Activated T-cell treated with anti-CD3 and anti-CD28 coated beads, Interleukin-2, amount 50 U/mL, for 1 hour (primary cell): ENCODE data around the gene NXN.
"Not testable (repeated sequence)": the region's sequence is repeated elsewhere in the genome, so short reads cannot be mapped to it uniquely, and the experiment has no call there.

Source experiments
- DNase-seq: peaks from one replicate; pipeline ENCODE4 v3.0.0-alpha.2; 2020

NXN gene

DNA sequence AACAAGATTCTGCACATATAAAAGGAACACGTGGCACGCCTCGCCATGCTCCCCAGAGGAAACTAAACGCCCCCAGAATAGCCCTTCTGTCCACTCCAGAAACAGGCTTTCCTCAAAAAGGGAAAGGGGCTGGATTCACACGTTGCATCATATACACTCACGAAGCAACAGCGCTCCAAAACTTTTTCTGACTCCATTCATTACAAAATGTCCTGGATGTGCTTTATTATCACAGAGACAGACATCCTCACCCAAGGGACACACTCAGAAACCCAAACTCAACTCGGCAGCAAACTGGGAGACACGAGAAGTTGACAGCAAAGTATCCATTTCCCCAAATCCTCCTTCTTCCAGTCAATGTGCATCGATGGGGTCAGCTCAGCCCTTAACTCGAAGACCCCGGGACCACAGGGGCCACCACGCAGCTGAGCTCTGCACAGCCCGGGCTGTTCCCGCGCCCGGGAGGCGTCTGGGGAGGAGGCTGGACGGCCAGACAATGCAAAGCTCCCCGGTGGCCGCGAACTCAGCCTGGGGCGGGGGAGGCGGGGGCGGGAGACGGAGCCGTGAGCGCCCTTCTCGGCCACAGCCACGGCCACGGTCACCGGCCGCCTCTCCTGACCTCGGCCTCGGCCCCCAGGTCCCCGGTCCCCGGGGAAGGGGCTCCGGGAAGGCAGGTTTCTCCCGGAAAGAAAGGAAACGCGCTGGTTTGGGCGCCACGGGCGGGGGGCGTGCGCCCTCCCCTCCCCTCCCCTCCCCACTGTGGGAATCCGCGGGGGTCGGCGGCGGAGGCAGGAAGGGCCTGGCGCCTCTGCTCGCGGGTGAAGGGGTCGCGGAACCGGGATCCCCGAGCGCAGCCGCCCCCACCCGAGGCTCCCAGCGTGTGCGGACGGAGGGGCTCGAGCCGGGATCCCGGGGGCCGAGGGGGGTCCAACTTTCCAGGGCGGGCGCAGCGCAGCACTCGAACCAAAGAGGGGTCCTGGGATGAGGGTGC lies 1.2 kb downstream of the NXN start:
- peak; percentile 34 for DNase-seq

DNA sequence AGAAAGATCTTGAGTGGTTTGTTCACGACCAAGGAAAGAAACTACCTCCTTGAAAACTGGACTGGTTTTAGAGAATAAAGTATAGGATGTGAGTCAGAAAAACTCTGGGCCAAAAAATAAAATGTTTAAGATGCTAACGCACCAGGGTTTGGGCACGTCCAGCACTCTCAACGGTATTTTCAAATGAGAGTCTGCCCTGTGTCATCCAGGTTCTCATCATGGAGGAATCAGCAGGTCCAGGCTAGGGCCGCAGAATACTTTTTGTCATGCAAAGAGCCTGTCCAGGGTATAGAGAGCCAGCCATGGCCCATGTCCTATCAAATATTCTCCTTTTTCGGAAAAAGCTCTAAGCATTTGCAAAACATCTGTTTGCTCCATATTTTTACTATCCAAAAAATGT lies 2.4 kb downstream of the NXN start:
- no peak for DNase-seq

DNA sequence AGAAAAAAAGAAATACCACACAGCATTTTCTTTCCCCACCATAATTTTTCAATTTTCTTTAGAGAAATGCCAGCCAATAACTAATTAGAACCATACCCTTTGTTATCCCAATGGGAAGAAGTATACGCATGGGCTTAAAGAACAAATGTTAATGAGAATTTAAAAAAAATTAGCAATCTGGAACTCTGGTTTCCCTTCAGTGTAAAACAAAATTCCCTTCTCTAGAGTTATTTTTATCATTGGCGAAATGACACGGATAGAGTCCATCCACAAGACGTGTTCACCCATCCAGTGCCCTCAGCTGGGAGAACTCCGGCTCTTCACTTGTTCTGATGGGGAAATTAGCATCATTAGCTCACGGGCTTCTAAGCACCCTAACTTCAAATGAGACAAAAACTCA lies 3.3 kb downstream of the NXN start:
- DNase-seq, result no peak

DNA sequence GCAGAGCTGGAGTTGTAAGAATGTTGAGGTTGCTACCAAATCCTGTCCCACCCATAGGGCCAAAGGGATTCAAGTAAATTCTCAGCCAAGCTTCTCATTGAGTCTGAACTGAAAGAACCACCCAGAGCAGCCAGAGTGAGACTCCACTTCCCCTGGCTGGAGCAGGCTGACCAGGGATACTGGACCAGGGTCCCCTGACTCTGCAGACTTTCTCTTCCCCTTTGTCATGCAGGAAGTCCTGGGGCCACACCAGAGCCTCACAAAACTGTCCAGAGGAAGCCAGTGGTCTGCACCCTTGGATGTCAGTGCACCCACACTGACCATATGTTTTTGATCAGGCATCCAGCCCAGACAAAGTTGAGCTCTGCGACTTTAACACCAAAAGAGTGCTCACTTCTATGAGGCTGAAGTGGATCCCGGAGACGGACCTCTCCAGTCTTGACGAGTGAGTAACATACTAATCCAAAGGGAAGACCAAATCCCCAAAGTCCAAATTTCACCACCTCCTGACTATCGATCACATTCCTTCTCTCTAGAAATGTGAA lies 4.1 kb downstream of the NXN start:
- DNase-seq, result no peak

DNA sequence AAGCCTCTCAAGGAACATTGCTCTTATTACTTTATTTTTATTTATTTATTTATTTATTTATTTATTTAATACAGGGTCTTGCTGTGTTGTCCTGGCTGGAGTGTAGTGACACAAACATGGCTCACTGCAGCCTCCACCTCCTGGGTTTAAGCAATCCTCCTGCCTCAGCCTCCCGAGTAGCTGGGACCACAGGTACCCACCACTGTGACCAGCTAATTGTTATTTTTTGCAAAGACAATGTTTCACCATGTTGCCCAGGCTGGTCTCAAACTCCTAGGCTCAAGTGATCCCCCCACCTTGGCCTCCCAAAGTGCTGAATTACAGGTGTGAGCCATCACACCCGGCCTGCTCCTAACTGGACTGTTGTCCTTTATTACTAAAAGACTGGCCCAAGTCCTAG lies 4.8 kb downstream of the NXN start:
- not testable (repeated sequence) for DNase-seq

DNA sequence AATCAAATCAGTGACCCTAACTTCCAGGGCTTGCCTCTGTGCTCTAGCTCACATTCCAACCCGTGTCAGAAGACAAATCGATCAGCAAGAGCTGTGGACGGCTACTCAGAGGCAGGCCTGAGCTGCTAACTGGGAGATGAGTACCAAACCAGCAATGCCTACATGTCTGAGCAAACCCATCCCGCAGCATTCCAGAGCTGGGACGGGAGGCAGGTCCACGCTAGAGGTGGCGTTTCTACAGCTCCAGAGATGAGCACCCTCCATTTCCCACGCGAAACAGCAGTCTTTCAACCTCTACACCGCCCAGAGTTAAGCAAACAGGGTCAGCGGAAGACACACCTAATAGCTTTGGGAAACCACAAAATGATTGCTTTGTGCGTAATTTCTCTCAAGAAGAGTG lies 6.5 kb downstream of the NXN start:
- no peak for DNase-seq

DNA sequence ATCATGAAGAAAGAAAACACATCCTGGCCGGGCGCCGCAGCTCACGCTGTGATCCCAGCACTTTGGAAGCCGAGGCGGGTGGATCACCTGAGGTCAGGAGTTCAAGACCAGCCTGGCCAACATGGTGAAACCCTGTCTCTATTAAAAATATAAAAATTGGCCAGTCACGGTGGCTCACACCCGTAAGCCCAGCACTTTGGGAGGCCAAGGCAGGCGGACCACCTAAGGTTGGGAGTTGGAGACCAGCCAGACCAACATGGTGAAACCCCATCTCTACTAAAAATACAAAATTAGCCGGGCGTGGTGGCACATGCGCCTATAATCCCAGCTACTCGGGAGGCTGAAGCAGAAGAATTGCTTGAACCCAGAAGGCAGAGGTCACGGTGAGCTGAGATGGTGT lies 7.7 kb downstream of the NXN start:
- not testable (repeated sequence) for DNase-seq

DNA sequence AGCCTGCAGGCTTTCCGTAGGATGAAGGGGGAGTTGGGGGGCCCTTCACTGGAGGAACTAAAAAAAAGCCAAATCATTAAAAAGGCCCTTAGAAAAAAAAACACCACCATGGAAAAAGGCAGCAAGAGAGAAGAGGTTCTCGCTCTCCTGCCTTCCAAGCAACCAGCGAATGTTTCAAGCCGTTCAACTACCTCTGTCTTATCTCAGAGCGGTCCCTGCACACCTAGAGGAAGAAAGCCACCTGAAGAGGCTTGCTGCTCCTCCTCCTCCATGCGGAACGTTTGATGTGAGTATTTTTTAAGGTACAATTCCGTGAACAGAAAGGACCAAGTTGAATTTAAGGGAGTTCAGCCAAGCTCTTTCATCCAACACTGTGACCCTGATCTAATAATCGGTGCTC lies 9.2 kb downstream of the NXN start:
- no peak for DNase-seq

DNA sequence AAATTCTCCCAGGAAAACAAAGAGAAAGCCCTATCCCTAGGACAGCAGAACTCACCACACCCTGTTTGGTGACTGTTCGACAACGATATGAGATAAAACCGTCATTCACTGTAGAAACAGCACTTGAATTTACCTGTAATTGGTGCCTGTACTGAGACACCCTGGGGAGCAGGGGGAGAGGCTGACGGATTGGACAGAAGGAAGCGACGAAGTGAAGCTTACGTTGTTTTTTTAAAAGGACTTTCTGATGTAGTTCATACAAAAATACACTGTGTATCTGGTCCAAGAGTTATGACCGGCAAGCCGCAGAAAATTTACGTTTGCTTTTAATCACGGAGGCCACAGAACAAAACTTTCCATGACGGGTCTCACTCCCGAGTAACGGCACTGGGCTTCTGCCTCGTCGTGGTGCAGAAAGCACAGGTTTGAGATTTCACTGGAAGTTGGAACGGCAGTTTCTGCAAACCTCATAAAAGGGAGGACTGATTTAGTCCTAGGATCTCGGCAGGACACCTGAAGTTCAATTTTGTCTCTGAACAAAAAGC lies 9.7 kb downstream of the NXN start:
- DNase-seq, result no peak

DNA sequence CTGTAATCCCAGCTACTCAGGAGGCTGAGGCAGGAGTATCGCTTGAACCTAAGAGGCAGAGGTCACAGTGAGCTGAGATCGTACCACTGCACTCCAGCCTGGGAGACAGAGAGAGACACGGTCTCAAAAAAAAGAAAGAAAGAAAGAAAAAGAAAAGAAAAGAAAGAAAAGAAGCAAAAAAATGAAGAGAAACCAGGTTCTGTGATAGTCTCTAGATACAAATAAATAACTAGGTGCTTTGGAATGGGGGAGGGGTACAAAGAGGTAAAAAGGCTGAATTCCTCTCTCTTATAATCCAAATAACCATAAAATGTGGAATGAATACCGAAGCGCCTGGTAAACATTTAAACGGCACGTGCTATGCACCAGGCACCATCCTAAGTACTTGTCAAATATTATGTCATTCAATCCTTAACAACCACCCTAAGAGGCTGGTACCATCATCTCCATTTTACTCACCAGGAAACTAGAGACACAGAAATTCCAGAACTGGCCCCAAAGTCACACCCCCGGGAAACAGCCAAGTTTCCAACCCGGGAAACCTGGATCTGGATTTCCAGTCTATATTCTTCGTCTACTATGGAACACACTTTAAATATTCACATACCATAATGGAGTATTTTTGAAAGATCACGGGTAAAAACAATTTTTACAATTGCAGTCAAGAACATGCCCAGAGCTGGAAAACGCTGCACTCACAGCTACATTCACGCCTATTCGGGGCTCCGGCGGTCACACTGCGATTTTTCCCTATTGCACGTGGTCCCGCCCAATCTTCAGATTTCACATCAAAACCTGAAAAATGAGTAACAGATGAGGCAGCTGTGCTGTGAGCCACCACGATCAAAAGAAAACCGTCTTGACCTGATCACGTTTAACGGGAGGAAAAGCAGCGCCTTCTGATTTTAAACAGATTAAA lies 10.5 kb downstream of the NXN start:
- no peak for DNase-seq

DNA sequence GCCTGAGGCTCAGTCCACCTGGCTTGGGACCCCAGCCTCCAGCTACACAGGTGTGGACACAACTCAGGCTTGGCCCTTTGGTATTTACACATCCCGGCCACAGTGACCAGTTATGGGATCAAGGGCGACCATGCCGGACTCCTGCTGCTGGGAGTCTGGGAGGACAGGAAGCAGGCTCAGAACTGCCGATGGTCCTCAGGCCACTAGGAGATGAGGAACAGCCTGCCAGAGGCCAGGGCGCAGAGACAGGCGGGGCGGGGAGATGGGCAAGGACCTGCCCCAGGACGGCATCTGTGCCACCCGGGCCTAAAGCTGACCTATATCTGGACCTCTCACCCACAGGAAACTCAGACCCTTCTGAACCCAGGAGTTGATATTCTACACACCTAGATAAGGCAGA lies 12.5 kb downstream of the NXN start:
- DNase-seq, result no peak

DNA sequence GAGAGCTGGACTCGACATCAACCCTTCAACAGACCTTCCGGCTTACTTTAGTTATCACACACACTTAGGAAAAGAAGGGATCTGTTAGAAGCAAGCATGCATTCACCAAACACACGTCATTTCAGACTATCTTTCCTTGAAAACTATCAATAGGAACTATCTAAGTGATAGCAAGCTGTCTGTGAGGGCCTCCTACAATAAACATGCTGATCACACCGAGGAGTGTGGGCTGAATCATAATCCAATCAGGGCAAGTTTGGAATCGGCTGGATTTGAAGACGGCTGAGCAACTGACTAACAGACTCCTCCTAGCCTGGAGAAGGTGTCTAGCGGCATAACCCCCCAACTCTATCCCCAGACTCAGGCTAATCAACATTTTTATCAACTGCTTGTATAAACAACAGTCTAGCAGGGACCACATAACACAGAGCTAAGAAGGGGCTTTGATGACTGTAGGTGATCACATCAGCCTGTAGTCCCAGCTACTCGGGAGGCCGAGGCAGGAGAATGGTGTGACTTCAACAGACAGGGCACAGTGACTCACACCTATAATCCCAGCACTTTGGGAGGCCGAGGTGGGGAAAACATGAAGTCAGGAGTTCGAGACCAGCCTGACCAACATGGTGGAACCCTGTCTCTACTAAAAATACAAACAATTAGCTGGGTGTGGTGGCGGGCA lies 14.1 kb downstream of the NXN start:
- DNase-seq, result no peak

DNA sequence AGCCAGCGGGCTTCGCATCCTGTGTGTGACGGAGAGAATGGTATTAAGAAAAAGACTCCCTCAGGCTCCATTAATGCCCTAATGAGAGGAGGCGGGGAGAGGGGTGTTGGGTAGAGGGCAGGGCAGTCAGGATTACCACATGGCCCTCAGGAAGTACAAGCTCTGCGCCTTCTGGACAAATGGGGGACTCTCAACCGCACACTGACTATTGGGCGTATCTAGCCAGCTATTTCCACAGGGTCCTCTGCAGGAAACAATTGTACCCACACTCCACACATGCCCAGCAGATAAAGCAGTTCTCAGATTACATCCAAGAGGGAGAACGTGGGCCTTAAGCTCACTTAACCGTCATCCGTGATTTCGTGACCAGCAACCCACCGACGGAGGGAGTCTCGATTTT lies 14.7 kb downstream of the NXN start:
- no peak for DNase-seq

DNA sequence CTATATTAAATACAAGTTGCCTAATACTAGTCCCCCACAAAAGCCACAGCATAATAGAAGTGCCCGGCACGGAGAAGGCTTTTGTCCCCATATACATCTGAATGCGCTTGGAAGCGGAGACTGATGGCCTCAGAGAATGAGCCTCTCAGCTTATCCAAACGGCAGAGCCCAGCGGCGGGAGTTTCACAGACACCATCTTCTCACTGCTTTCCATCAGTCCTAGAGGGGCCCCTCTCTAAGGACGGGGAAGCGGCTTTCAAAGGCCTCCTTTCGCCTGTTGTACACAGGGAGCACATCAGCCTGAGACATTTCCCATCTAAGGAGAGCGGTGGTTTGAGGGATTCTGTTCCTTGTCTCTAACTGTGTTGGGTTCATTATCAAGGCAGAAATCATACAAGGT lies 16.9 kb downstream of the NXN start:
- DNase-seq, result no peak

DNA sequence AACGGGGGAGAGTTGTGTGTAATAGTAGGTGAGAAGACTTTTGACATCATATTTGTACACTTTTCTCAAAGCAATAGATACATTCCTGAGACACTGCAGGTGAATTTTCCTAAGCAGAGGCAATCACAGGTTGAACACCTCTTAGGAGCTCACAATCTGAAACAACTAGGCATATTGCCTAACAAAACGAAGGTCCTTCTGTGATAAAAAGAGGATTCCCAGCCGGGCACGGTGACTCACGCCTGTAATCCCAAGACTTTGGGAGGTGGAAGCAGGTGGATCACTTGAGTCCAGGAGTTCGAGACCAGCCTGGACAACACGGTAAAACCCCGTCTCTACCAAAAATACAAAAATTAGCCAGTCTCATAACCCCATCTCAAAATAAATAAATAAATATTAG lies 17.4 kb downstream of the NXN start:
- no peak for DNase-seq

DNA sequence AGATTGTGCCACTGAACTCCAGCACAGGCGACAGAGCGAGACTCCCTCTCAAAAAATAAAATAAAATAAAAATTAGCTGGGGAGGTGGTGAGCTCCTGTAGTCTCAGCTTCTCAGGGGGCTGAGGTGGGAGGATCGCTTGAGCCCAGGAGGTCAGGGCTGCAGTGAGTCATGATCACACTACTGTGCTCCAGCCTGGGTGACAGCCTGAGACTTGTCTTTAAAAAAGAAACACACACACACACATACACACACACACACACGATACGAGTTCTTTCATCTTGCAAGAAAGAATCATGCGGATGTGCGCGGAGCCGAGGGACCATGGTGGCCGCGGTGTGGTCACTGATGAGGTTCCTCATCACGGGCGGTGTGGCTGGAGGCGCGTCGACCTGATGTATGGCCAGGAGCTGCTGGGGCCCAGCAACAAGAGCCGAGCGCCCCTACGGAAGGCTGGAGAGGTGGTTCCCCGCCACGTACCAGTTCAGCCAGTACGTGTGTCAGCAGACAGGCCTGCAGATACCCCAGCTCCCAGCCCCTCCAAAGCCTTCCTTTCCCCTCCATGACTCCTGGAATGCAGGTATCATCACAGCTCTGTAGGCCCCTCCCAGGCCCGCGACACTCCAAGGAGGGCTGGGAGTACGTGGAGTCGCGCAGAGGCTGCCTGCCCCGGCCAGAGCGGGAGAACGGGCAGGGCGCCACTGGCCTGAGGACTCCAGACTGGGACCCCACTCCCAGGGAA lies 20.7 kb downstream of the NXN start:
- DNase-seq, result no peak

DNA sequence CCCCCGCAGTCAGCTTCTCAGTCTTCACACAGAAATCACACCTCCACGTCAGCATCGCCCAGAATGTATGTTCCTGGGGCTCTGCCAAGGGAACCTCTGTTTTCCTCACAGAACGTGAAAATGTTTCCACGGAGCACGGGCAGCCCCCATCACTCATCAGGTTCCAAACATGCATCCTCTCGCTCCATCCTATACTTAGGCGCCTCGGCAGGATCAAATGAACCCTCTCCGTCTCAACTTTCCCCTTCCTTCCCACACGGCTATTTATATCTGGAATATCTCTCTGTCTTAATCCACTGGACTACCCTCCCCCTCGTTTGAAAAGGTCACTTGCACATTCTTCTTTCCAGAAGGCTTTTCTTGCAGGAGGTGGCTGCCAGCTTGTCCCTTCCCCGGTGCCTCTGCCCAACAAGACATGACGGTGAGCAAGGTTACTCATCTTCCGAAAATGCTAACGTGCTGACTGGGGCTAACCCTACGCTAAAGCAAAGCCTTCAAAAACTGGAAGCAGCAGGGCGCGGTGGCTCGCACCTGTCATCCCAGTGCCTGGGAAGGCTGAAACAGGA lies 21.6 kb downstream of the NXN start:
- DNase-seq, result no peak

DNA sequence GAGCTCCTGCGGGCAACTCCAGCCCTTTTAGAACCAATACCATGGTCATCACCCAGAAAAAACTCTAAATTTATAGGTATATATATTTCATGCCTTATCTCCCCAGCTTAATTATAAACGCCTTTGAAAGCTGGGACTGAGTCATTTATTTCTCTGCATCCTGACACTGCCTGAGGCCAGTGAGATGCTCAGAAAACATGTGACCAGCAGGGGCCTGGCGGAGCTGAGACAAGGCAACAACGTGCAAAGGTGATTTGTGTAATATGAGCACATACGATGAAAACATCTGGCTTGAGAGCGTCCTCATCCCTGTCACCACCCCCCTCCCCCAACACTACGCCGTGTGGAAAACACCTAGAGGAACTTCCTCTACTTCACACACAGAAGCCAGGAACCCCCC lies 22.7 kb downstream of the NXN start:
- no peak for DNase-seq

DNA sequence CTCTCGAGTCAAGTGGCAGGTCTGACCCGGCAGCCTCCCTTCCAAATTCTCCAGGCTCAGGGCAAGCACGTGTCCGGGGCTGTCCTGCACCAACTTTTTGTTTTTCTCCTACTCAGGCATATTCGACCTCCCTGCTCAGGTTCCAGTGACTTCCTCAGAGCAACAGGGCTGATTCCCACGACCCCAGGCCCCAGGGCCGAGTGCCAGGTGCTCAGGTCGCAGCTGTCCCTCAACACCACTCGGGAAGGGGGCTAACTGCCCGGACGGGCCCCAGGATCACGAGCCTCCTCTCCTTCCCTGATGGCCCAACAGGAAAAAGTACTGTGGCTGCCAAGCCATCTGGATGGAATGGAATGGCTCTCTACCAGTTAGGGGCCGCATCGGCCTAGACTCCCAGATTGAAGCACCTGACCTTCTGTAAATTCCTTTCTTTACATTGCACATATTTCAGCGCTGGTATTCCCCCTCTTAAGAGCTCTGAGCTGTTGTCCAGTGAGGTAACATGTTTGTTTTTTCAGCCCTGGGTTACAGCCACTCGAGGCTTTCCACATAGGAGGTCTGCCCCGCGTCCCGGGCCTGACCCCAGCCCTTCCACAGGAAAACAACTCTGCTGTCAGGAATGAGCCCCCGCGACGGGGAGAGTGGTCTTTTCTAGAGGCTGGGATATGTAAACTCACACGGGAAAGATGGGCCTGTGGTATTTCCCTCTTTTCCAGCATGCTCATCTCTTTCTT lies 25.0 kb downstream of the NXN start:
- DNase-seq, result no peak

DNA sequence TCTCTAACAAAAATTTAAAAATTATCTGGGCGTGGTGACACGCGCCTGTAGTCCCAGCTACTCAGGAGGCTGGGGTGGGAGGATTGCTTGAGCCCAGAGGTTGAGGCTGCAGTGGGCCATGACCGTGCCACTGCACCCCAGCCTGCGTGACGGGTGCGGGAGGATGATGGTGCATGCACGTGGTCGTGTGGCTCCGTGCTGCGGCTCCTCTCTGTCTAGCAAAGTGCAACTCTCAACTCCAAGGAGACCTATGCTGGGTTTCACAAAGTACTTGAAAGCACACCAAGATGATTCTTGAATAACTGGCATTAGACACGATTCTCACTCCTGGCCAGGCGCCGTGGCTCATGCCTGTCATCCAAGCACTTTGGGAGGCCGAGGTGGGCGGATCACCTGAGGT lies 25.8 kb downstream of the NXN start:
- no peak for DNase-seq

DNA sequence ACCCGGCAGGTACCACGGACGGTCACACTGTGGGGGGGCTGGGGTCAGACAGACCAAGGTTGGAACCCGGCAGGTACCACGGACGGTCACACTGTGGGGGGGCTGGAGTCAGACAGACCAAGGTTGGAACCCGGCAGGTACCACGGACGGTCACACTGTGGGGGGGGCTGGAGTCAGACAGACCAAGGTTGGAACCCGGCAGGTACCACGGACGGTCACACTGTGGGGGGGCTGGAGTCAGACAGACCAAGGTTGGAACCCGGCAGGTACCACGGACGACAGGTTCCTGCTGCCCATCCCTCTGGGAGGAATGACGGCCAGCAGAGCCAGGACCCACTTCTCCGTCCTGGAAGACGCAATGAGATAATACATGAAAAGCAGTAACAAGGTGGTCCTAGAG lies 27.0 kb downstream of the NXN start:
- DNase-seq, result not testable (repeated sequence)
